Parathyroid adenoma (tissue), 2 donors: ENCODE data around the gene CCDC57.

Experiments
- H2AFZ ChIP-seq: fragments of 300-600 bp; sonication (generic); one replicate; pipeline ENCODE4 v1.7.0; 2017; ENCODE audit warnings: antibody characterized with exemption, mild to moderate bottlenecking
- H3K27ac ChIP-seq: fragments of 300-600 bp; sonication (generic); one replicate; pipeline ENCODE4 v1.7.0; 2017
- H3K27me3 ChIP-seq: fragments of 300-600 bp; sonication (generic); one replicate; pipeline ENCODE4 v1.7.0; 2017; ENCODE audit warnings: low read length; ENCODE audit not compliant: control insufficient read depth, insufficient read depth
- H3K36me3 ChIP-seq: fragments of 300-600 bp; sonication (generic); one replicate; pipeline ENCODE4 v1.7.0; 2017; ENCODE audit warnings: low read length; ENCODE audit not compliant: control insufficient read depth, insufficient read depth
- H3K4me1 ChIP-seq: fragments of 300-600 bp; sonication (generic); one replicate; pipeline ENCODE4 v1.7.0; 2017; ENCODE audit warnings: control low read depth
- H3K4me2 ChIP-seq: fragments of 300-600 bp; sonication (generic); one replicate; pipeline ENCODE4 v1.7.0; 2017; ENCODE audit warnings: low read length
- H3K4me3 ChIP-seq: fragments of 300-600 bp; sonication (generic); one replicate; pipeline ENCODE4 v1.7.0; 2017; ENCODE audit warnings: low read depth, low read length
- H3K79me2 ChIP-seq: fragments of 300-600 bp; sonication (generic); one replicate; pipeline ENCODE4 v1.7.0; 2017; ENCODE audit warnings: control low read depth
- H3K9ac ChIP-seq: fragments of 300-600 bp; sonication (generic); one replicate; pipeline ENCODE4 v1.7.0; 2017; ENCODE audit warnings: mild to moderate bottlenecking
- H3K9me3 ChIP-seq: fragments of 300-600 bp; sonication (generic); one replicate; pipeline ENCODE4 v1.7.0; 2017; ENCODE audit warnings: low read length; ENCODE audit not compliant: control insufficient read depth
- TF ChIP-seq, protein P1 (sequence below): fragments of 300-600 bp; sonication (generic); IDR thresholded peaks from one replicate; pipeline ENCODE4 v1.7.0; 2017; ENCODE audit warnings: antibody characterized with exemption, mild to moderate bottlenecking
- donor health status: primary hyperparathyroidism.

The CCDC57 gene

DNA sequence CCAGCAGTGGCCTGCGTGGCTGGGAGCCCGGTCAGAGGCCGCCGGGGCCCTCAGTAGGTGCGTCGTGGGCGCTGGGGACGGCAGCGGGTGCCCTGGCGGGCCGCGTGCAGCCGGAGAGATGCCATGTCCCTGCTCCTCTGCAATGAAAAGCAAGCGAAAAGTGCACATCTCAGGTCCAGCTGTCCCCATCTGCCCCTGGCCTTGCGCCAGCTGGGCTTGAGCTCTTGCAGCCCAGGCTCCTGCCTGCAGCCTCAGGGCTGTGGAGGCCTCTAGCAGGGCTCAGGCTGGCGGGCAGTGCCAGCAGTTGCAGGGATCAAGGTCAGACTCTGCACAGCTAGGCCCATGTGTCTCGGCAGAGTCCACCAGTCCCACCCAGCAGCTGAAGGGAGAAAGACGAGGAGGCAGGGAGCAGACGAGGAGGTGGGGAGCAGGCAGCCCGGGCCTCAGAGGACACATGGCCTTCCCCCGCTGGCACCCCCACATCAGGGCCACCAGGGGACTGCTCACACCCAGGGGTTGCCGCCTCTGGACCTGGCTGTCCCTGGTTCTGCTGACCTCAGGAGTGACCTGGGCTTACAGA, 27.4 kb upstream of the CCDC57 start:
- Histone ChIP-seq H3K36me3 (no peaks in the 10 kb centered on the region), H3K4me3 (no peak overlapping the region), H3K9ac (no peak overlapping the region)

DNA sequence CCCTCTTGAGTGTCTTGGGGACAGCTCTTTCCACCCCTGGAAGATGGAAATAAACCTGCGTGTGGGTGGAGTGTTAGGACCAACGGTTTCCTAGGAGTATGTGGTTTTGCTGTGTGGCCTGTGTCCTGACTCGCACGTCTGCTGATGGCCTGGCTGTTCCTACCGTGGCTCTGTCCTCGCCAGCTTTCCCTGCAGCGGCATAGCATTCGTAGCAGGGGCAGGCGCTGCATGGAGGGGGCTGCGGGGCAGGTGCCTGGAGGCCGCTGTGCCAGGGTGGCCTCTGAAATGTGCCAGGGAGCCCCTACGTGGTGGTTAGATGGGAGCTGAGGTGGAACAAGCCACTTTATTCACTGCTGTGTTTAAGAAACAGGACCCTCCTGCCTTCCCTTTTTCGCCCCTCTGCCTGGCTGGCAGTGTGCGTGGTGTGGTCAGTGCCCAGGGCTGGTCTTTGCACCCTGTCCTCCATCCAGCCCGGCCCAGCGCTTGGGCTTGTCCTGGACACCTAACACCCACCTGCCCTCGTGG, 26.8 kb upstream of the CCDC57 start:
- H3K4me3 ChIP-seq = no peak overlapping the region

More for the DNA sequence above, 27.4 kb upstream of the CCDC57 start:
- peak overlapping the region; percentile 42 for H3K27ac ChIP-seq
- H3K4me1 ChIP-seq = peaks cover 47% of the 10 kb centered on the region
- H2AFZ ChIP-seq = no peak overlapping the region
- no peaks in the 10 kb centered on the region for H3K27me3 ChIP-seq
- H3K79me2 ChIP-seq = peaks cover 16% of the 10 kb centered on the region
- TF ChIP-seq, protein P1, sequence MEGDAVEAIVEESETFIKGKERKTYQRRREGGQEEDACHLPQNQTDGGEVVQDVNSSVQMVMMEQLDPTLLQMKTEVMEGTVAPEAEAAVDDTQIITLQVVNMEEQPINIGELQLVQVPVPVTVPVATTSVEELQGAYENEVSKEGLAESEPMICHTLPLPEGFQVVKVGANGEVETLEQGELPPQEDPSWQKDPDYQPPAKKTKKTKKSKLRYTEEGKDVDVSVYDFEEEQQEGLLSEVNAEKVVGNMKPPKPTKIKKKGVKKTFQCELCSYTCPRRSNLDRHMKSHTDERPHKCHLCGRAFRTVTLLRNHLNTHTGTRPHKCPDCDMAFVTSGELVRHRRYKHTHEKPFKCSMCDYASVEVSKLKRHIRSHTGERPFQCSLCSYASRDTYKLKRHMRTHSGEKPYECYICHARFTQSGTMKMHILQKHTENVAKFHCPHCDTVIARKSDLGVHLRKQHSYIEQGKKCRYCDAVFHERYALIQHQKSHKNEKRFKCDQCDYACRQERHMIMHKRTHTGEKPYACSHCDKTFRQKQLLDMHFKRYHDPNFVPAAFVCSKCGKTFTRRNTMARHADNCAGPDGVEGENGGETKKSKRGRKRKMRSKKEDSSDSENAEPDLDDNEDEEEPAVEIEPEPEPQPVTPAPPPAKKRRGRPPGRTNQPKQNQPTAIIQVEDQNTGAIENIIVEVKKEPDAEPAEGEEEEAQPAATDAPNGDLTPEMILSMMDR = no peak
- no peak overlapping the region for H3K4me2 ChIP-seq
- no peaks in the 10 kb centered on the region for H3K9me3 ChIP-seq

DNA sequence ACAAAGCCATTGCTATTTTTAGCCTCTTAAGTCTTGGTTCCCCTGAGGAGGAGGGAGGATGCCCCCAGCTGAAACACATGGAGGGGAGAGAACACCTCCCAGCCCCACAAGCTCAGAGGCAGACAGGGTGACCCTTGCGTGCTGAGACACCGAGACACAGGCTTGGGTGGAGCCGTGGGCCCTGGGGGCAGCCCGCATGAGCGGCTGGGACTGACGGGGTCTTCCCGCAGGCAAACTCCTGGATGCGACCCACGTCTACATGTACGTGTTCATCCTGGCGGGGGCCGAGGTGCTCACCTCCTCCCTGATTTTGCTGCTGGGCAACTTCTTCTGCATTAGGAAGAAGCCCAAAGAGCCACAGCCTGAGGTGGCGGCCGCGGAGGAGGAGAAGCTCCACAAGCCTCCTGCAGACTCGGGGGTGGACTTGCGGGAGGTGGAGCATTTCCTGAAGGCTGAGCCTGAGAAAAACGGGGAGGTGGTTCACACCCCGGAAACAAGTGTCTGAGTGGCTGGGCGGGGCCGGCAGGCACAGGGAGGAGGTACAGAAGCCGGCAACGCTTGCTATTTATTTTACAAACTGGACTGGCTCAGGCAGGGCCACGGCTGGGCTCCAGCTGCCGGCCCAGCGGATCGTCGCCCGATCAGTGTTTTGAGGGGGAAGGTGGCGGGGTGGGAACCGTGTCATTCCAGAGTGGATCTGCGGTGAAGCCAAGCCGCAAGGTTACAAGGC, 26.0 kb upstream of the CCDC57 start:
- H3K27me3 ChIP-seq = no peaks in the 10 kb centered on the region
- no peak overlapping the region for H3K4me2 ChIP-seq
- peaks cover 13% of the 10 kb centered on the region for H3K79me2 ChIP-seq
- peaks cover 53% of the 10 kb centered on the region for H3K4me1 ChIP-seq
- H3K9me3 ChIP-seq = no peaks in the 10 kb centered on the region
- no peak overlapping the region for H3K4me3 ChIP-seq
- no peak overlapping the region for H3K27ac ChIP-seq
- no peak overlapping the region for H3K9ac ChIP-seq
- H3K36me3 ChIP-seq = no peaks in the 10 kb centered on the region
- H2AFZ ChIP-seq = no peak overlapping the region
- TF ChIP-seq, protein P1 = no peak

More for the DNA sequence above, 26.8 kb upstream of the CCDC57 start:
- Histone ChIP-seq H3K4me1 (peaks cover 53% of the 10 kb centered on the region), H2AFZ (no peak overlapping the region), H3K36me3 (no peaks in the 10 kb centered on the region), H3K79me2 (peaks cover 16% of the 10 kb centered on the region), H3K27me3 (no peaks in the 10 kb centered on the region), H3K9me3 (no peaks in the 10 kb centered on the region), H3K9ac (no peak overlapping the region), H3K4me2 (no peak overlapping the region), H3K27ac (no peak overlapping the region)
- TF ChIP-seq, protein P1 = no peak

DNA sequence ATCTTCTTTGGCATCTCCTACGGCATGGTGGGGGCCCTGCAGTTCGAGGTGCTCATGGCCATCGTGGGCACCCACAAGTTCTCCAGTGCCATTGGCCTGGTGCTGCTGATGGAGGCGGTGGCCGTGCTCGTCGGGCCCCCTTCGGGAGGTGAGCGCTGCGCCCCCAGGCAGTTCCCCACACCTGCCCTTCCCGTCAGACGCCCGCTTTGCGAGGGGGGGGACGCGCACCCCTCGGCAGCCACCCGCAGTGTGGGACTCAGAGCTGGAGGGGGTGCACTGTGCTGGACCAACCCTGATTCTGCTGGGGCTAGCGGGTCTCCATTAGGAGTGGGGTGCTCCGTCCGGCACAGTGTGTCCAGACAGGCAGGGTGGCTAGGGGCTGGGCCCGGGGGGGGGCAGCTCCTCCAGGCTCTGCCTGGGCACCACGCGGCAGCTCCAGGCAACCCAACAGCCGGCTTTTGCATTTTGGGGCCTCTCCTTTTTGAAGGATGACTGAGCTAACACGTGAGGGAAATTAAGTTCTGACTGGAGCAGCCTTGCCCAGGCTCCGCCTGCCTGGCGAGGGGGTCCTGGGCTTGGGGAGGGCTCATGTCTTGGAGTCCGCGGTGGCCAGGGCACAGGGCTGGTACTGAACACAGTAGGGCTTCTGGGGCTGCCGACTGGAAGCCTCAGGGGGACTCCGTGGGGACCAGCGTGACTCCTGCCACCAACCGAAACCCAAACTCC, 25.3 kb upstream of the CCDC57 start:
- H3K27me3 ChIP-seq = no peaks in the 10 kb centered on the region
- H3K4me2 ChIP-seq = no peak overlapping the region

More for the DNA sequence above, 25.3 kb upstream of the CCDC57 start:
- Histone ChIP-seq H3K79me2 (peaks cover 7% of the 10 kb centered on the region), H3K9me3 (no peaks in the 10 kb centered on the region), H3K4me3 (no peak overlapping the region), H3K4me1 (peaks cover 50% of the 10 kb centered on the region), H3K36me3 (no peaks in the 10 kb centered on the region), H2AFZ (no peak overlapping the region), H3K27ac (no peak overlapping the region), H3K9ac (no peak overlapping the region)
- TF ChIP-seq, protein P1 = no peak
